Erythroblast (primary cell): ENCODE results near the gene SLC1A5.

Experiments used
- GATA1 ChIP-seq: IDR thresholded peaks from 2 replicates; pipeline ENCODE4 v1.6.1; 2011; ENCODE audit warnings: low read depth, mild to moderate bottlenecking, control low read depth, low read length, moderate library complexity
- POLR2A ChIP-seq: IDR thresholded peaks from 2 replicates; pipeline ENCODE4 v1.6.1; 2011; ENCODE audit warnings: mild to moderate bottlenecking, low read length

DNA sequence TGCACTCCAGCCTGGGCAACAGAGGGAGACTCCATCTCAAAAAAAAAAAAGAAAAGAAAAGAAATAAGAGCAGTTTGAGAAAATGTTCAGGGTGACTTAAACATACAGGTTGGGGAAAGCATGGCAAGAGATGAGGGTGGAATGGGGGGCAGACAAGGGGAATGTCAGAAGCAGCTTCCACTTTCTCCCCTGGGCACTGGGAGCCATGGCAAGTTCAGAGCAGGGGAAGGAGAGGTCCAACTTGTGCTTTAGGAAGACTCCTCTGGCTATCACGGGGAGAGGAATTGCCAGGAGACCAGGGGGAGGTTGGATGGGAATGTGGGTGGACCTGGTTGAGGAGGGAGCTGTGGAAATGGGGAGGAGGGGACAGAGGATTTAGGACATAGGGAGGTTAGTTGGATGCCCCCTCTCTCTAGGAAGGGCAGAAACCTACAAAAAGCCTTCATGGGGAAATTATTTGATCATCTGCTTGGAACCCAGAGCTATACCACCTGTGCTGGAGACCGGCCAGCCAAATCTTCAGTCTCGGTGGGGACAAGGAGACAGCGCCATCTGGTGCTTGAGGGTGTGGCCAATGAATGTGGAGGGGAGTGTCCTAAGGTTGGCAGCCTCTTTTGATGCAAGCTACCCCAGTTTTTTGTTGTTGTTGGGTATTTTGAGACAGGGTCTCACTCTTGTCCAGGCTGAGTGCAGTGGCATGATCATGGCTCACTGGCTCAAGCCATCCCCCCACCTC is 34.8 kb downstream of the SLC1A5 start:
- no peak for TF ChIP-seq POLR2A
- no peak for TF ChIP-seq GATA1
